HG03196 (cell line): ENCODE measurements around the gene TJAP1.
"Not testable (repeated sequence)": the region's sequence is repeated elsewhere in the genome, so short reads cannot be mapped to it uniquely, and the experiment has no call there.

Experiments used
- ATAC-seq: cut with Tn5 transposase; IDR thresholded peaks from one replicate; pipeline ENCODE4 v1.9.1; 2021; ENCODE audit not compliant: unreplicated experiment

TJAP1 gene

DNA sequence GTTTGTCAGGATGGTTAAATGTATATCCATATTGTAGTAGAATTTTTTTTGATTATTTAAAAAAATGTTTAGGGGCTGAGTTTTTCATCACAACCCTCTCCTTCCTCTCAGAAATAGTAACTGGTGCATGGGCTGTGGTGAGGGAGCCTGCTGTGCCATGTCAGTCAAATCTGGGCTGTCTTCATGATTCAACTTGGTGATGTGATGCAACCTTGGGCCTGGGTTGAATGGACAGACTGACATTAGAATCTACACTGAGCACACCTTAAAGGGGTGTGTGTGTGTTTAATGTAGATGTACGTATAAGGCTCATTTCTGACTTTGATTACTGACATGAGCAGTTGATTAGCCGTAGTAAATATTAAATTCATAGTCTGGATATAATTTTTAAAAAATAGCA lies 3.7 kb downstream of the TJAP1 start:
- ATAC-seq, result no peak

DNA sequence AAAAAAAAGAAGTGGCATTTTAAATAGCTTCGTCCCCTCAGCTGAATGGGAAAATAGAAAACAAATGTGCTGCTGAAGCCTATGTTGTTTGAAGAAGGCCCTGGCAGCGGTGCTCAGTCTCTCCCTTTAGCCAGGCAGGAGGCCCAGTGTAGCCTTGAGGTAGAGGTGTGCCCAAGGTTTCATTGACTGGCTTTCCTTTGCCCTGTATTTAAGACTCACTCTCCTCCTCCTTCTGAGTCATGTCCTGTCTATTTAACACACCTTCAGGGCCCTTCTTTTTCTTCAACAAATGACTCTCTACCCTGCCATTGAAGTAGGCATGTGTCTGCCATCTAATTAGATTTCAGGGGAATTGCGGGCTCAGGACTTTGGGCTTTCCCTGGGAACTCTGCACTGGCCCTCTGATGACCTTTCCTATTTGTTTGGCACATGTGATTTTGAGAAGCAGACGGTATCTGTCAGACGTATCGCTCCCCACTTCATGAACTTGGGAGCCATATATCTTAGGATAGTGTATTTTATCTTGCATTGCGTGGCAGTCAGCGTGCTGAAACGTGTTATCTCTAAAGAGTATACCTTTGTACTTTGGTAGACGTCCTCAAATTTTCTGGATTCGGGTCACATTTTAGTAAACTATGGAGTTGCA lies 4.3 kb downstream of the TJAP1 start:
- ATAC-seq, result no peak

DNA sequence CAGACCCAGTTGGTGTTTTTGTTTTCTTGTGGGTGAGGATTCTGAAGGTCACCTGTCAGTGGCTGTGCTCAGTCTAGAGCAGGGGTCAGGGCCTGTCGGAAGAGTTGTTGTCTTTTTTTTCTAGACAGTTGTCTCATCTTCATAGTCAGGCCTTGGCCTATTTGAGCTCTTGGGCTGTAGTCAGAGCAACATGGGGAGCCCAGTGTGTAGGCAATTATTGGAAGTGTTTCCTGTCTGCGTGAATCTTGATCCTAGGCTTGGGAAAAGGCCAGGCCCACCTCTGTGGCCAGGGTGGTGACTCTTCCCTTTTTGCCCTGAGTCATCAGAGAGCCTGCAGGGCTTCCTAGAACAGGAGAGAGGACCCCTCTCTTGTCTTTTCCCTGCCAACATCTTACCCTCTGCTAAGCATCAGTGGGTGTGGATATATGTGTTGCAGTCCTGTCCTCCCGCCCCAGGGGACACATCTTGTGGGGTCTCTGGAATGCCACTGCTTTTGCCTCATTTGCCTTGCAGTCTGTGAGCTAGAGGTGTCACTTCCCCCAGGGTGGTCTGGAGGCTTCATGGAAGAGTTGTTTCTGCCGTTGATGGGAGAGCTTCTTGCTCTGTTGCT lies 11.4 kb downstream of the TJAP1 start:
- no peak for ATAC-seq

DNA sequence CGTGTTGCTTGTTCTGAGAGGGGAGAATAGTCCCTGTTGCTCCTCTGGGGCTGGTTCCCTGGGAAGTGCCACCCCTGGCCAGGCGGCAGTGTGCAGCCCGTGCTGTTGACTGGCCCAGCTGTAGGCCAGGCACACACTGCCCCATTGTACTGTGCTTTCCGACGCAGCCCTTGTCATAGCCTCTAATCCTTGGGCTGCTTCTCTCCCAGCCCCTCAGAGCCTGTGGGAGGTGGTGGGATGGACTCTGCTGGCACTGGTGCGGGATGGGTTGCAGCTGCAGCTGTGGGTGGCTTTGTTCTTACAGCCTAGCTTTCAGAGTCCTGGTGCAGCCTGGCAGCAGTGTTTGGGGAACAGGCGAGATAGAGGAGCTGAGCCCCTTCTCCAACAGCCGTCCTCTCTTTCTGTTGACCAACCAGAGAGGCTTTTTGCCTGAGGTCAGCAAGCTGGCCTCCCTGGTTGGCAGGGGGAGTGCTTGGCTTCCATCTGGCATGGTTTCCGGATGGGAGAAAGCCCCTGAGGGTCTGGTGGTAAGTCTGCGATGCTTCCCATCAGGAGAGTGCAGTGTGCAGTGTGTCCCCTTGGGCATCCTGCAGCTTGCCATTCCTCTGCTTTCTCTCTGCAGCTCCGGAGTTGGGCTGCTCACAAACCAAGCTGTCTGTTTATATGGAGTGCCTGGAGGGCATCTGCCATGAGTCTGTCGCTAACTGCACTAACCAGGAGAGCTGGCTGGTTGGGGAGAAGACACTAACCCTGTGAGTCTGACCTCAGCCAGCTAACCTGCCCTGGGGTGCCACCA lies 12.1 kb downstream of the TJAP1 start:
- ATAC-seq, result no peak

DNA sequence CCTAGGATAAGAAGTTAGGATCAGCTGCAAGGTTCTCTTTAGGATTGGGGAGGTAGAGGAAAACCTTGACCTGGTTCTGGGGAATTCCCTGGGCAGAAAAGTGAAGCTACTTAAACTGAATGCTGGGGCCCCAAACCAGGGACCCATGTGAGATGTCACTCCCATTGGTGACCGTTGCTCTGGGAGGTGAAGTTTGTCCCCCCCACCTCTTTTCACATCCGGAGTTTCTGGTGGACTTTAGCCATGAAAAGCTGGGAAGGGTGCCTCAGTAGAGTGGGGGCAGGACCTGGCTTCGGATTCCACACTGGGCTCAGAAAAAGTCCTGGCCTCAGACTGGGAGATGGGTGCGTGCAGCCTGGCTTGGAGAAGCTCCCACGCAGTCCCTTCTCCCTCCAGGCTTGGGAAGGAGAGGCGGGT lies 13.2 kb downstream of the TJAP1 start:
- ATAC-seq, result no peak

DNA sequence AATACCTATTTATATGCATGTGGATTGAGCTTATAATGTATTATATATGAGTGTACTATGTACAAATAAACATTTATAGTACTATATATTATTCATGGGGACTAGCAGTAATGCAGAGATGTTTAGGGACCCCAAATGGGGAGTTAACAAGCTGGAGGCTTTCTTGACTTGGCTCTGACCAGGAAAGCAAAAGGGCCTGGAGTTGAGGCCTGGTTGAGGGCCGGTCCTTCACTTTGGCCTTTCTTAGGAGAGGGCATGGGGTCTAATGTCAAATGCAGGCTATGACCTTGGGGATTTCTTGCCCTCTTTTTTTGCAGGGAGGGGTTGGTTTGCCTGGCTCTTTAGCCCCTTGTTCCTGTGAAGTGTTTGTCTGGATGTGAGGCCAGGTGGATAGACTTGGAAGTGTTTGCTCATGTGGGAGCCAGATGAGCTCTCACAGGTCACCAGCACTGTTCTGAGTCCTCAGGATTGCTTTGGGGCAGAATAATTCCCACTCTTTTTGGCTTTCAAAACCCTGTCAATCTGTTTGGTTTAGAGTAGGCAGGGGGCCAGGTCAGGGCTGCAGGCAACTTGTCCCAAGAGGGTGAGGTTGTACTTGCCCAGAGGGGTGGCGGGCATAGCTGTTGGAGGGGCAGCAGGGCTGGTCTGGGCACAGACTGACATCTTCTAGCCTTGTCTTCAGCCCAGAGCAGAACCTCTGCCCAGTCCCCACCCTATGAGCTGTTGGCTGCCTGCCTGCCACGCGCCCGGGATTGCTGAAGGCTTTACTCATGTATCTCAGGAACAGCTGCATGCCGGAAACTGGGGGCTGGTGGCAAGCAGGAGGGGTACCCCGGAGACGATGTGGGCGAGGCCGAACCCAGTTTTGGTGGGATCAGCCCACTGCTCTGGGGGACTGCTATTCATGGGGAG lies 14.6 kb downstream of the TJAP1 start:
- no peak for ATAC-seq

DNA sequence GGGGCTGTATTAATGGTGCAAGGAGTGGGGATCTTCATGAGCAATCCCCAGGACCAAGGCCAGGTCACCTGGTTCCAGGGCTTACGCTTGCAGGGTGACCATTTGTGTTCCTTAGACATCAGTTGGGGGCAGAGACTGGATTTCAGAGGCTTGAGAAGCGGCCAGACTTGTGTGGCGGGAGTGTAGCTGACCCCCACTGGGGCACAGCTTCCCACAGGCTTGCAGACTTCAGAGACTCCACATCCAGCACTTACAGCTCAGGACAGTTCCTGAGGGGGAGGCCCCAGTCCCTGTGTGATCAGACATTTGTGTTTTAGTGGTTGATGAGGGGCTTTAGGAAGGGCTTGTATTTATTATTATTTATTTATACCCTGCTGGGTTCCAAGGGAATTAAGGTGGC lies 15.3 kb downstream of the TJAP1 start:
- no peak for ATAC-seq

DNA sequence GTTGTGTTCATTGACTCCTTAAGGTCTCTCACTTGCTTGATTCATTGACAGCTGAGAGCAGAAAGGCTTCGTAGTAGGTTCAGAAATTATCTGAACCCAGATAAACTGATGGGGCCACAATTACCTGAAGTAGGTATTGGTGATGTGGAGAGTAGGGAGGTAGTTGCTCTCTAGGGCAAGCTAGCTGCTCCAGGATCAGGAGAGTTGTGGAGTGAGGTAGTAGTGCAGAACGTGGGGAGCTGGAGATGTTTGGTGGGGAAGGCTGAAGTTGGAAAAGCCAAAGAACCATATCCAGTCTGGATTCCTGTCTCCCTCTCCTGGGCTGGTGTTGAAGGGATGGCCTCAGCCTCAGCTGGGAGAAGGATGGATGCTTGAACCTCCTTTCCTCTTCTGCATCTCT lies 15.9 kb downstream of the TJAP1 start:
- ATAC-seq, result no peak

DNA sequence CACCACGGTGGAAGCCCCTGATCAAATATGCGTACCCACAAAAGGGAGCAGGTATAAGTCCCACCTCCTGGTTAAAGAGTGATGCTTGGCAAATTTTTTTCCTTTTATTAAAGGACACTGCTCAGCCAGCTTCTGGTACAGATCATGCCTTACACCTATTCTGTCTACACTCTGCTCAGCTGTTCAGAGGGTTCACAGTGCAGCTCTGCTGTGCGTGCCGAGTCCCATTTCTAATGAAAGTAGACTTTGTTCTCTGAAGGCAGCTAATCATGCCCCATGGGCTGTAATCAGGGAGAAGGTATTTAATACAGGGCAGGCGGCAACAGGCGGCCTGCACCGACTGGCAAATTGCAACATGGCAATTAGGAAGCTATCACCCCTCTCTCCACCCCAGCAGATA lies 16.5 kb downstream of the TJAP1 start:
- no peak for ATAC-seq

DNA sequence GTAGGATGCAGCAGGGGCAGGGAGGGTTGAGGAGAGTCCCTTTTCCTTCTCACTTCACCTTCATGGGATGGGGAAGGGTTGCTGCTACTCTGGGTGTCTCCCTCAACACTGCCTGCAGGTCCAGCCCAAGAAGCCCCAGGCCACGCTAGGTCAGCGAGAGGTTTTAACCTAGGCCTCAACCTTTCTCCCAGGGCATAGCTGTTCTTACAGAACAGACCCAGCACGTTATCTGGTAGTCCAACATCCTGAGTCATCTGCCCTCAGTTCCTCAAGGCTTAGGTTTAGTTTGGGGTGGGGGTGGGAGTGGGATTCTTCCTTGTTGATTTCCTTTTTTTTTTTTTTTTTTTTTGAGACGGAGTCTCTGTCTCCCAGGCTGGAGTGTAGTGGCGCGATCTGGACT lies 17.0 kb downstream of the TJAP1 start:
- ATAC-seq, result no peak

DNA sequence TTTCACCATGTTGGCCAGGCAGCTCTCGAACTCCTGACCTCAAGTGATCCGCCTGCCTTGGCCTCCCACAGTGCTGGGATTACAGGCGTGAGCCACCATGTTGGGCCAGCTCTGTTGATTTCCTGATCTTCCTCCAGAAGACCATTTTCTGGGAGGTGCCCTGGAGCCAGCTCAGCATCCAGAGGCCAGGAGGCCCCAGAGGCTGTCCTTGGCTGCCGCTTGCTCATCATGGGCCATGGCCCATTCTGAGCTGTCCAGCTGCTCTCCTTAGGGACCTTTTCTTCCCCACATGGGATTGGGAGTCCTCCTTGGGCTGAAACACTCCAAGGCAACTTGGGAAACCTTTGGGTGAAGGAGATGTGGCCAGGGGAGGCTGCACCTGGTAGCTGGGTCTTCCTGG lies 17.4 kb downstream of the TJAP1 start:
- ATAC-seq, result no peak

DNA sequence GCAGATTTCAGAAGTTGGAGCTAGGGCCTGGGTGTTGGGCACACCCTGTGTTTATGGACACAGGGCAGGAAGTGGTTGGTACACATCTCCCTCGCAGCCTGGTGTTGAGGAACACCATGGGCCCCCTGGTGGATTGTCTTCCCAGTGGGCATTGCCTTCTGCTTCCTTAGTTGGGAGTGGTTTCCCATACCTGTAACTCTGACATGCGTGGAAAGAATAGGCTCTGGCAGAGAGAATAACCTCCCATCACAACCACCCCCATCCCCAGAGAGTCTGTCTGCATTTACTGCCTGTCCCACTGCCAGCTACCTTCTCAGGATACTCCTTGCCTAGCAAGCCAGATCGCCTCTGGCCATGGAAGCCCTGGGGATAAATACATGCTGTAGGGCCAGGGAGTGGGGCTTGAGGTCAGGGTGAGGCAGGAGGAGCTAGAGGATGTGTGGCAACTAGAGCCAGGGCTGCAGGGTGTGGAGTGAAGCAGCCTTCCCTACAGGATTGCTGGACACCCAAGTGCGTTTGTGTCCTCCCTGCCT lies 18.1 kb downstream of the TJAP1 start:
- no peak for ATAC-seq

DNA sequence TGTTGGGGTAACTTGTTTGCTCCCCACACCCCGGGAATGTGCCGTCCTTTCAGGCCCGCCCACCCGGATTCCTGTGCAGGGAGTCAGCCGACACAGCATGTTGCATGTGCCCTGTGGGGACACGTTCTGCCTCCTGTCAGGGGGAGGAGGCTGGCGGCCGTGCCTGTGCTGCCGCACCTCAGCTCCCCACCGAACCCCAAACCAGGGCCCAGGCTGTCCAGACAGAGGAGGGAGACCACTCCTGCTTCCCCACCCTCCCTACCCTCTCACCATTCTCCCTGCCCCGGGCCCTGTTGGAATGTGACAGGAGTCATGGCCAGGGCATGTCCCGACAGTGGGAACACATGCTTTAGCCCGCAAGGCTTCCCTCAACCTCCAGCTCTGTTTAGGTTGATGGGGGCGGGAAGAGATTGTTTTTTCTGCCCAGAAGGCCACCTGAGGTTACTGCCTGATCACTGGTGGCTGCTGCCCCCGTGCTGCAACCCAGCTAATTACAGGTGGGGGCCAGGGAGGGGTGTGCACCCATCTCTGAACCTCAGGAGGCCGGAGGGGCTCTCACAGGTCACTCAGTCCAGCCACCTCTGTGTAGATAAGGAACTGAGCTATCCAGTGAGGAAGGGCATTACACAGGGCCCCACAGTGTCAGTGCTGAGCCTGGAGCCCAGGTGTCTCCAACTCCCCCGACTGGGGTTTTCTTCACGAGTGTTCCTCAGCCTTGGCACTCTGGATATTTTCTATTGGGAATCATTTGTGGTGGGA lies 19.2 kb downstream of the TJAP1 start:
- no peak for ATAC-seq

DNA sequence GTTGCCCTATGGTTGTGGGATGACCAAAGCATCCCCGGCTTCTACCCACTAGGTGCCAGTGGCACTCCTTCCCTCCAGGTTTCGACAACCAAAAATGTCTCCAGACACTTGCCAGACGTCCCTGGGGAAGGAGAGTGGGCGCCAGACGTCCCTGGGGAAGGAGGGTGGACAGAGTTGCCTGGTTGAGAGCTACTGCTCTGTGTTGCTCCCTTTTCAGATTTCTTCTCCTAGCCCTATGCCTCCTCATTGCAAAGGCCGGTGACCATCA lies 19.7 kb downstream of the TJAP1 start:
- no peak for ATAC-seq

DNA sequence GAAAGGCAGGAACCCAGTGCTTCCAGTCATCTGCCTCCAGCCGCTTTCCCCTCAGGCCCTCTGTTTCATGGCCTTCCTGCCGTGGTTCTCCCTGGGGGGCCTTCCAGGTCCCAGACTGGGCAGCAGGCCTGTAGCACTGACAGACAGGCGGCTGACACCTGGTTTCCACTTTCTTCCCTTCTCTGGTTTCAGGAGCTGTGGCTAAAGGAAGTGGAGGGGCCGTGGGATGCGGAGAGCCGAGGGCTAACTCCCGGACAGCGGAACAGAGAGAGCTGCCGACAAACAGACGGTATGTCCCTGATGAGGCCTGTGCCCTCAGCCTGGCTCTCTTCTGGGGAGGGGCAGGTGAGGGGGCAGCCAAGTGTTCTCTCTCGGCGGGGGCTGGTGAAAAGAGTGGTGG lies 20.3 kb downstream of the TJAP1 start:
- no peak for ATAC-seq

DNA sequence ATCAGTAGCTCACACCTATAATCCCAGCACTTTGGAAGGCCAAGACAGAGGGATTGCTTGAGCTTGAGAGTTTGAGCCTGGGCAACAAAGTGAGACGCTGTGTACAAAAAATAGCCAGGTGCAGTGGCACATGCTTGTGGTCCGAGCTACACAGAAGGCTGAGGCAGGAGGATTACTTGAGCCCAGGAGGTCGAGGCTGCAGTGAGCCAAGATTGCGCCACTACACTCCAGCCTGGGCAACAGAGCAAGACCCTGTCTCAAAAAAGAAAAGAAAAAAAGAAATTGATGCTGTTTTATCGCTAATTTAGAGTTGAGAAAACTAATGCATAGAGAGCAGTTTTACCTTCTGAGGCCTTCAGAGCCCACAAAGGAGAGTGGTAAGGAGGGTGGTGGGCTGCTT lies 20.9 kb downstream of the TJAP1 start:
- not testable (repeated sequence) for ATAC-seq

DNA sequence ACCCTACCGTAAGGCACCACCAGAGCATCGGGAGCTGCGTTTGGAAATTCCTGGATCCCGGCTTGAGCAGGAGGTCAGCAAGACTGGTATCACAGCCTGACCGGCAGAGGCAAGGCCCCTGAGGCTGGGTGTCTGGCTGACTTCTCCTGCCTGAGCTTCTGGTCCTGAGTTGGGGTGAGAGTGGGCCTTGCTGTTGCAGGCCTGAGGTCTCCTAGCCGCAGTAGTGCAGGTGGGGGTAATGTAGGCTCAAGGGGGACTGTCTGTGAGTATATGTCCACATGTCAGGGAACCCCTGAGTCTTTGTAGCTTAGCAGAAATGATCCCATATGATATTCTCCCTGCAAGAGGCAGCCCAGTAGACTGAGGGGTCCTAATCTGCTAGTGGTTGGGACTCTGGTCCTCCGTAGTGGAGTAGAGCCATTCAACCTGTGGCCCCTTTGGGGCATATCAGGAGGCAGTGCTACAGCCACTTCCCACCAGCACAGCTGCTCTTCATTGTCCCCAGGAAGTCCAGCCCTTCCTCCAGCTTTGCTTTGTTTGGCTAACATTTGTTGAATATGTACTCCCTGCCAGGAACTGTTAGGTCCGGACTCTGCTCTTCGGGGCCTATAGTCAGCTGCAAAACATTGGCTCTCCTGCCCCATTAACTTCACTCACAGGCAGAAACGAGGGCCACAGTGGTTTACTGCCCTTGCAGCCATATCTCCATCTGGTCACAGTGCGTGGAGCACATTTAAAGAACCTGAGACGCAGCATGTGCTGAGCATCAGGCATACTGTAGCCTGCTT lies 21.9 kb downstream of the TJAP1 start:
- no peak for ATAC-seq

DNA sequence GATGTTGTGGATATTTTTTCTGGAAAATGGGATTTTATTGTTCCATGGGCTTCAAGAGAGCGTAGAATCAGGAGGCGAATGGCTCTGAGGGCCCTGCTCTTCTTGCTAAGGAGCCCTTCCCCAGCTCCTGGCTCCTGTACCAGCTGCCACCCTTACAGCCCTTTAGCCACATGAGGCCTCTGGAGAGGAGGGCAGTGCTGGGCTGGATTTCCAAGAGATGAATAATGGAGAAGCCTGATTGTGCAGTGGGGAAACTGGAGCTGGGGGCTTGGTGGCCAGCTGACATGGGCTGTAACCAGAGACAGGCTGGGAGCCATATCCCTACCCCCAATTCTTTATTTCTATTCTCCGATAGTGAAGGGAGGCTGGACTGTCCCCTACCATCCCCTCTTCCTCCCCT lies 23.6 kb downstream of the TJAP1 start:
- no peak for ATAC-seq

DNA sequence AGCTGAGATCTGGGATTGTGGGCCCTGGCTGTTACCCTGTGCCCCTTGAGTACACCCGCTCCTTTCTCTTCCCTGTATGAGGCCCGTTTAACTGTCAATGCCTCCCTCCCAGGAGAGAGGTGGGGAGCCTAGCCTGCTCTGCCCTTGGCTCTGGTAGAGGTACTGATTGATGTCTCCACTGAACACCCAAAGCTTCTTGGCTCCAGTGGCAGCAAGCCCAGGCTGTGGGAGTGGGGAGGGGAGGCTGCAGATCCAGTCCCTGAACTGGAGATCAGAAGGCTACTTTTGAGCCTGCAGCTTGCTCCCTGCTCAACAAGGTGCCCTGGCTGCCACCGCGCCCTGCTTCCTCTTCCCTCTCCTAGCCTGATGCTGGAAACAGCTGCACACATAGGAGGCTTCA lies 25.3 kb downstream of the TJAP1 start:
- ATAC-seq, result no peak

DNA sequence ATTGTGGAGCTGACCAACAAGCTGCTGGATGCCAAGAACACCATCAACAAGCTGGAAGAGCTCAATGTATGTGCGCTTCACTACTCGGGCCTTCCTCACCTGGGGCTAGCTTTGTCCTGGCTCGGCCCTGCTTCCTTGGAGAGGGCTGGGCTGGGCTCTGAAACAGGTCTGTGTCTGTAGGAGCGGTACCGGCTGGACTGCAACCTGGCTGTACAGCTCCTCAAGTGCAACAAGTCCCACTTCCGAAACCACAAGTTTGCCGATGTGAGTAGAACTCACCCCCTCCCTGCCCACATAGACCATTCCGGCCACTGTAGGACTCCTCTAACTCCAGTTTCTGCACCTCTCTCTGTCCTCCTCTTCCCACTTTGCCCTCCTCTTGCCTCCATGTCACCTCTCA lies 26.1 kb downstream of the TJAP1 start:
- no peak for ATAC-seq
